Transverse colon (tissue), 3 donors: ENCODE data around the gene MUC5B.

Source experiments
- CTCF ChIP-seq, 5 experiments: fragments of 200-600 bp in 3 of 5; fragments of 450-650 bp in 2 of 5; sonication (generic) in 3 of 5; IDR thresholded peaks; 1 replicate in 2 of 5; 2 replicates in 3 of 5; pipeline ENCODE4 v1.5.1; 2016 to 2017; ENCODE audit warnings: antibody characterized with exemption in 5 of 5, inconsistent platforms in 3 of 5, mild to moderate bottlenecking in 2 of 5, moderate library complexity in 1 of 5
- POLR2A ChIP-seq: fragments of 450-650 bp; IDR thresholded peaks from one replicate; pipeline ENCODE4 v1.6.1; 2016; ENCODE audit warnings: antibody characterized with exemption, mild to moderate bottlenecking, moderate library complexity

- TF ChIP-seq POLR2A (no peak), CTCF (IDR thresholded peaks at IDR 0.05) (no peak)
These were observed 7.2 kb downstream of the MUC5B start for GRCh38 chr11:1230121-1230455.
